GM23338 (cell line): Measurements from ENCODE around the gene FCHSD2. TPM values are rescaled to one million over a fixed set of nuclear protein-coding genes. Genes with fewer than 3 reads are reported as not detected.

ENCODE experiments used
- ATAC-seq: fragments of 200-7000 bp; cut with Tn5 transposase; 3 replicates; pipeline ENCODE4 v1.9.1; 2020
- DNase-seq: peaks from one replicate; pipeline ENCODE4 v3.0.0-alpha.2; 2015; ENCODE audit warnings: low spot score
- H2AFZ ChIP-seq: fragments of 200-600 bp; sonication (generic); 2 replicates; pipeline ENCODE4 v1.8.0; 2016; ENCODE audit warnings: antibody characterized with exemption, mild to moderate bottlenecking, moderate library complexity
- H3F3A ChIP-seq: fragments of 200-600 bp; sonication (generic); replicated peaks from 2 replicates; pipeline ENCODE4 v1.8.0; 2017; ENCODE audit warnings: antibody characterized with exemption, mixed run types, low read depth
- H3K27ac ChIP-seq: fragments of 200-600 bp; sonication (generic); 2 replicates; pipeline ENCODE4 v1.6.1; 2016; ENCODE audit warnings: low read depth
- H3K27me3 ChIP-seq: fragments of 200-600 bp; sonication (generic); 2 replicates; pipeline ENCODE4 v1.8.0; 2016; ENCODE audit warnings: mild to moderate bottlenecking, mixed run types, moderate library complexity; ENCODE audit not compliant: insufficient read depth
- H3K36me3 ChIP-seq: fragments of 200-600 bp; sonication (generic); 2 replicates; pipeline ENCODE4 v1.8.0; 2016; ENCODE audit warnings: mild to moderate bottlenecking; ENCODE audit not compliant: insufficient read depth
- H3K4me1 ChIP-seq: fragments of 200-600 bp; sonication (generic); 2 replicates; pipeline ENCODE4 v1.8.0; 2016; ENCODE audit warnings: mild to moderate bottlenecking, moderate library complexity; ENCODE audit not compliant: insufficient read depth
- H3K4me2 ChIP-seq: fragments of 200-600 bp; sonication (generic); 2 replicates; pipeline ENCODE4 v1.7.1; 2017; ENCODE audit warnings: mixed run types
- H3K4me3 ChIP-seq: fragments of 200-600 bp; sonication (generic); 2 replicates; pipeline ENCODE4 v1.6.1; 2016; ENCODE audit warnings: mixed run types
- H3K79me2 ChIP-seq: fragments of 200-600 bp; sonication (generic); replicated peaks from 2 replicates; pipeline ENCODE4 v1.8.0; 2017; ENCODE audit warnings: mild to moderate bottlenecking; ENCODE audit not compliant: insufficient read depth
- H3K9me2 ChIP-seq: fragments of 200-600 bp; sonication (generic); 2 replicates; pipeline ENCODE4 v1.8.0; 2017; ENCODE audit not compliant: insufficient read depth
- H4K20me1 ChIP-seq: fragments of 200-600 bp; sonication (generic); replicated peaks from 2 replicates; pipeline ENCODE4 v1.8.0; 2017; ENCODE audit warnings: mild to moderate bottlenecking; ENCODE audit not compliant: insufficient read depth
- H3K27ac Mint-ChIP-seq: 2 replicates; pipeline ENCODE4 v1.8.0; 2020; ENCODE audit warnings: inconsistent platforms, mild to moderate bottlenecking, moderate library complexity, mixed read lengths
- H3K27me3 Mint-ChIP-seq: 3 replicates; pipeline ENCODE4 v1.8.0; 2022; ENCODE audit warnings: low read depth, mild to moderate bottlenecking, moderate library complexity, mixed read lengths, inconsistent platforms; ENCODE audit not compliant: insufficient read depth, poor library complexity
- H3K36me3 Mint-ChIP-seq: 3 replicates; pipeline ENCODE4 v1.8.0; 2021; ENCODE audit warnings: low read depth, mild to moderate bottlenecking, inconsistent platforms, moderate library complexity, mixed read lengths
- H3K4me1 Mint-ChIP-seq: 3 replicates; pipeline ENCODE4 v1.8.0; 2020; ENCODE audit warnings: mild to moderate bottlenecking, inconsistent platforms, mixed read lengths
- H3K4me3 Mint-ChIP-seq: 3 replicates; pipeline ENCODE4 v1.8.0; 2021; ENCODE audit warnings: moderate library complexity, mild to moderate bottlenecking, inconsistent platforms, mixed read lengths
- H3K9me3 Mint-ChIP-seq: 3 replicates; pipeline ENCODE4 v1.8.0; 2020; ENCODE audit warnings: moderate library complexity, mild to moderate bottlenecking, inconsistent platforms, mixed read lengths
- CREB1 ChIP-seq: fragments of 250-450 bp; sonication (Bioruptor Pico); IDR thresholded peaks from 2 replicates; pipeline ENCODE4 v1.5.0; 2020; ENCODE audit warnings: low read depth, mild to moderate bottlenecking, moderate library complexity
- EZH2phosphoT487 ChIP-seq: fragments of 200-600 bp; sonication (generic); IDR thresholded peaks from one replicate; pipeline ENCODE4 v1.8.1; 2018; ENCODE audit warnings: antibody characterized with exemption; ENCODE audit not compliant: unreplicated experiment
- JUNB ChIP-seq: IDR thresholded peaks from one replicate; pipeline ENCODE4 v1.6.1; 2016; ENCODE audit warnings: antibody characterized with exemption; ENCODE audit not compliant: unreplicated experiment
- NANOG ChIP-seq: IDR thresholded peaks from 2 replicates; pipeline ENCODE4 v1.6.1; 2016; ENCODE audit warnings: antibody characterized with exemption, borderline replicate concordance
- ZNF331 ChIP-seq: fragments of 250-450 bp; sonication (Bioruptor Pico); IDR thresholded peaks from 2 replicates; pipeline ENCODE4 v1.5.0; 2020; ENCODE audit warnings: low read depth, mild to moderate bottlenecking, moderate library complexity
- polyA plus RNA-seq: library from polyadenylated mRNA; unstranded; fragments of >200 nt; fragmentation: Nextera tagmentation; extraction: Ambion mirVana; gene quantifications from 2 replicates; pipeline ENCODE4 v1.2.1, GENCODE V29; 2016
- total RNA-seq: library from RNA; depleted of rRNA; stranded (reverse); fragments of >200 nt; shearing (Covaris generic); gene quantifications from 2 replicates; pipeline ENCODE4 v1.2.3, GENCODE V29; 2014
- TF ChIP-seq, protein P1 (sequence below), 2 experiments: fragments of 200-600 bp in 1 of 2; sonication (generic) in 1 of 2; conservative IDR thresholded peaks; 2 replicates each; pipeline versions ENCODE4 v1.5.1 to v1.6.1; 2016 to 2017; ENCODE audit warnings: antibody characterized with exemption in 2 of 2, low read depth in 2 of 2, mild to moderate bottlenecking in 2 of 2, moderate library complexity in 1 of 2
- TF ChIP-seq, protein P2 (sequence below): IDR thresholded peaks from 2 replicates; pipeline ENCODE4 v1.6.1; 2016; ENCODE audit warnings: antibody characterized with exemption
- TF ChIP-seq, protein P3 (sequence below): IDR thresholded peaks from one replicate; pipeline ENCODE4 v1.6.1; 2018; ENCODE audit warnings: antibody characterized with exemption; ENCODE audit not compliant: unreplicated experiment

Gene FCHSD2
- total and polyA plus RNA-seq, 2 experiments from 2014 or later, result 3.6 to 5.2 TPM

DNA sequence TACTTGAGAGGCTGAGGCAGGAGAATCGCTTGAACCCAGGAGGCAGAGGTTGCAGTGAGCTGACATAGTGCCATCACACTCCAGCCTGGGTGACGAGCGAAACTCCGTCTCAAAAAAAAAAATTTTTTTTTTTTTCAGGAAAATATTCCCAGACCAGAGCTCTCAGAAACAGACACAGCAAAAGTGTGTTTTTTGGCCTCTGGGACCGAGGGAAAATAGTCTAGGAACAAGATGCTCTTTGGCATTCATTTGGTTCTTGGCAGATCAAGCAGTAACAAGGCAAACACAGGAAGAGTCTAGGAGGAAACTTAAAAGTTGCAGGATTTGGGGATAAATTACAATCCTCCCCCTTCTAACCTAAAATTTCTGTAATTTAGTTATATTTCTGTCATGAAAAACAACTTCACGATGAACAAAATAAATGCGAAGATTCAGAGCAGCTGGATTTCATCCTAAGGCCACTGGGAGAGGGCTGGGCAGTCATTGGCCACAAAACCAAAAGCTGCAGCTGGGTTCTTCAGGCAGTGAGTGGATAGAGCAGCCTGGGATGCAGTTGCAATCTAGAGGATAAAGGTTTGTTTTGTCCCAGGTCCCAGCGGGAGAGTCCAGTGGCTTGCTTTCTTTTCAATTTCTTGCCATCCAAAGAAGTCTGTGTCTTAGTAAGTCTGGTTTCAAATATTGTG, 308.2 kb downstream of the FCHSD2 start (continued):
- TF ChIP-seq, protein P1, sequence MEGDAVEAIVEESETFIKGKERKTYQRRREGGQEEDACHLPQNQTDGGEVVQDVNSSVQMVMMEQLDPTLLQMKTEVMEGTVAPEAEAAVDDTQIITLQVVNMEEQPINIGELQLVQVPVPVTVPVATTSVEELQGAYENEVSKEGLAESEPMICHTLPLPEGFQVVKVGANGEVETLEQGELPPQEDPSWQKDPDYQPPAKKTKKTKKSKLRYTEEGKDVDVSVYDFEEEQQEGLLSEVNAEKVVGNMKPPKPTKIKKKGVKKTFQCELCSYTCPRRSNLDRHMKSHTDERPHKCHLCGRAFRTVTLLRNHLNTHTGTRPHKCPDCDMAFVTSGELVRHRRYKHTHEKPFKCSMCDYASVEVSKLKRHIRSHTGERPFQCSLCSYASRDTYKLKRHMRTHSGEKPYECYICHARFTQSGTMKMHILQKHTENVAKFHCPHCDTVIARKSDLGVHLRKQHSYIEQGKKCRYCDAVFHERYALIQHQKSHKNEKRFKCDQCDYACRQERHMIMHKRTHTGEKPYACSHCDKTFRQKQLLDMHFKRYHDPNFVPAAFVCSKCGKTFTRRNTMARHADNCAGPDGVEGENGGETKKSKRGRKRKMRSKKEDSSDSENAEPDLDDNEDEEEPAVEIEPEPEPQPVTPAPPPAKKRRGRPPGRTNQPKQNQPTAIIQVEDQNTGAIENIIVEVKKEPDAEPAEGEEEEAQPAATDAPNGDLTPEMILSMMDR (conservative IDR thresholded peaks at IDR 0.05; ENCODE audit: low read depth in 2 of 2), result no peak
- TF ChIP-seq, protein P2, sequence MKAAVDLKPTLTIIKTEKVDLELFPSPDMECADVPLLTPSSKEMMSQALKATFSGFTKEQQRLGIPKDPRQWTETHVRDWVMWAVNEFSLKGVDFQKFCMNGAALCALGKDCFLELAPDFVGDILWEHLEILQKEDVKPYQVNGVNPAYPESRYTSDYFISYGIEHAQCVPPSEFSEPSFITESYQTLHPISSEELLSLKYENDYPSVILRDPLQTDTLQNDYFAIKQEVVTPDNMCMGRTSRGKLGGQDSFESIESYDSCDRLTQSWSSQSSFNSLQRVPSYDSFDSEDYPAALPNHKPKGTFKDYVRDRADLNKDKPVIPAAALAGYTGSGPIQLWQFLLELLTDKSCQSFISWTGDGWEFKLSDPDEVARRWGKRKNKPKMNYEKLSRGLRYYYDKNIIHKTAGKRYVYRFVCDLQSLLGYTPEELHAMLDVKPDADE, result no peak
- no peak for TF ChIP-seq CREB1 (CRISPR knock-in tag)
- TF ChIP-seq, protein P3, sequence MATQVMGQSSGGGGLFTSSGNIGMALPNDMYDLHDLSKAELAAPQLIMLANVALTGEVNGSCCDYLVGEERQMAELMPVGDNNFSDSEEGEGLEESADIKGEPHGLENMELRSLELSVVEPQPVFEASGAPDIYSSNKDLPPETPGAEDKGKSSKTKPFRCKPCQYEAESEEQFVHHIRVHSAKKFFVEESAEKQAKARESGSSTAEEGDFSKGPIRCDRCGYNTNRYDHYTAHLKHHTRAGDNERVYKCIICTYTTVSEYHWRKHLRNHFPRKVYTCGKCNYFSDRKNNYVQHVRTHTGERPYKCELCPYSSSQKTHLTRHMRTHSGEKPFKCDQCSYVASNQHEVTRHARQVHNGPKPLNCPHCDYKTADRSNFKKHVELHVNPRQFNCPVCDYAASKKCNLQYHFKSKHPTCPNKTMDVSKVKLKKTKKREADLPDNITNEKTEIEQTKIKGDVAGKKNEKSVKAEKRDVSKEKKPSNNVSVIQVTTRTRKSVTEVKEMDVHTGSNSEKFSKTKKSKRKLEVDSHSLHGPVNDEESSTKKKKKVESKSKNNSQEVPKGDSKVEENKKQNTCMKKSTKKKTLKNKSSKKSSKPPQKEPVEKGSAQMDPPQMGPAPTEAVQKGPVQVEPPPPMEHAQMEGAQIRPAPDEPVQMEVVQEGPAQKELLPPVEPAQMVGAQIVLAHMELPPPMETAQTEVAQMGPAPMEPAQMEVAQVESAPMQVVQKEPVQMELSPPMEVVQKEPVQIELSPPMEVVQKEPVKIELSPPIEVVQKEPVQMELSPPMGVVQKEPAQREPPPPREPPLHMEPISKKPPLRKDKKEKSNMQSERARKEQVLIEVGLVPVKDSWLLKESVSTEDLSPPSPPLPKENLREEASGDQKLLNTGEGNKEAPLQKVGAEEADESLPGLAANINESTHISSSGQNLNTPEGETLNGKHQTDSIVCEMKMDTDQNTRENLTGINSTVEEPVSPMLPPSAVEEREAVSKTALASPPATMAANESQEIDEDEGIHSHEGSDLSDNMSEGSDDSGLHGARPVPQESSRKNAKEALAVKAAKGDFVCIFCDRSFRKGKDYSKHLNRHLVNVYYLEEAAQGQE, result no peak
- TF ChIP-seq ZNF331 (CRISPR knock-in tag), result no peak

DNA sequence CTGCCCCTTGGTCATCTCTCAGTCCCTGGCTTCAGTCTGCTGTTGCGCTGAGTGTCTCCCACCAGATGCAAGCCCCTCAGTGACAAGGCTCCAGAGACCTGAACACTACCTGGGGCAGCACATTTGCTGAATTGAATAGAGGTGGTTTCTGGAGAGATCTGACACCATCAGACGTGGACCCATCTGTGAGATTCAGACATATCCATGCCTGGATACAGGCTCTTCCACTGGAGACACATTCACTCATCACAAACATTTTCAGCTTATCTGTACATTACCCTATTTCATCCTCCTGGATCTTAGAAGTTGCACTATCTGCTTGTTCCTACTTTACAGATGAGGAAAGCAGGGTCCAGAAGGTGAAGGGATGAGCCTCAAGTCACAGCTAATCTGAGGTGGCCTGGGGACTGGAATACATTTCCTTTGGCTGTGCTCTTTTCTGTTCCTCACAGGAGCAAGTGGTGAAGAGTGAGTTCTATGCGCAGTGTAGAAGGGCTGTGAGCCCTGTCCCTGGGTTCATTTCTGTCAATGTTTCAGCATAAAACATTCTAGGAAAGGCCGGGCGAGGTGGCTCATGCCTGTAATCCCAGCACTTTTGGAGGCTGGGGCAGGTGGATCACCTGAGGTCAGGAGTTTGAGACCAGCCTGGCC, 308.9 kb downstream of the FCHSD2 start:
- H4K20me1 ChIP-seq, result no peaks in the 10 kb centered on the region; the same call in 1 of the 2 replicates
- H3K9me3 Mint-ChIP-seq, result no peaks in the 10 kb centered on the region
- no peak overlapping the region for H2AFZ ChIP-seq
- no peak for ATAC-seq
- no peaks in the 10 kb centered on the region for H3K36me3 Mint-ChIP-seq
- peaks cover 15% of the 10 kb centered on the region for H3K27me3 Mint-ChIP-seq
- H3K36me3 ChIP-seq, result no peaks in the 10 kb centered on the region
- no peak overlapping the region for H3K4me2 ChIP-seq
- H3F3A ChIP-seq, result no peaks in the 10 kb centered on the region
- no peaks in the 10 kb centered on the region for H3K79me2 ChIP-seq
- H3K9me2 ChIP-seq, result no peaks in the 10 kb centered on the region
- H3K4me3 Mint-ChIP-seq, result no peak overlapping the region
- TF ChIP-seq, protein P2, result no peak
- no peak for TF ChIP-seq EZH2phosphoT487
- no peak for TF ChIP-seq JUNB
- no peak for TF ChIP-seq NANOG
- no peak overlapping the region for H3K27ac ChIP-seq
- H3K4me1 Mint-ChIP-seq, result peaks cover 8% of the 10 kb centered on the region; the same call in 2 of the 3 replicates
- no peaks in the 10 kb centered on the region for H3K27me3 ChIP-seq
- DNase-seq, result no peak
- H3K4me1 ChIP-seq, result peaks cover 7% of the 10 kb centered on the region
- H3K27ac Mint-ChIP-seq, result no peak overlapping the region
- no peak overlapping the region for H3K4me3 ChIP-seq
